Activated effector memory CD4-positive, alpha-beta T cell treated with Interleukin-2 at 50 U/mL for 16 hours (primary cell): ENCODE measurements around the gene C15orf62.
A peak's percentile ranks its signal among the peaks of the same experiment; 100 is the strongest.

Experiments used
- DNase-seq: peaks from one replicate; pipeline ENCODE4 v3.0.0-alpha.2; 2020

Gene C15orf62

GRCh38 chr15:40785814-40786213 lies 16.0 kb downstream of the C15orf62 start:
- DNase-seq: no peak

GRCh38 chr15:40787344-40787841 lies 17.6 kb downstream of the C15orf62 start:
- peak; percentile 29 for DNase-seq

GRCh38 chr15:40787991-40788390 lies 18.2 kb downstream of the C15orf62 start:
- no peak for DNase-seq

- no peak for DNase-seq
Measured at GRCh38 chr15:40789119-40789518, 19.3 kb downstream of the C15orf62 start.

GRCh38 chr15:40789999-40790398 lies 20.2 kb downstream of the C15orf62 start:
- no peak for DNase-seq

GRCh38 chr15:40790718-40791117 lies 20.9 kb downstream of the C15orf62 start:
- no peak for DNase-seq

GRCh38 chr15:40792394-40792793 lies 22.6 kb downstream of the C15orf62 start:
- no peak for DNase-seq

GRCh38 chr15:40793216-40793989 lies 23.6 kb downstream of the C15orf62 start:
- no peak for DNase-seq

GRCh38 chr15:40796041-40796440 lies 26.3 kb downstream of the C15orf62 start:
- no peak for DNase-seq

- DNase-seq: no peak
Measured at GRCh38 chr15:40796512-40796911, 26.7 kb downstream of the C15orf62 start.

GRCh38 chr15:40799523-40799922 lies 29.7 kb downstream of the C15orf62 start:
- DNase-seq: no peak

GRCh38 chr15:40803076-40803475 lies 33.3 kb downstream of the C15orf62 start:
- no peak for DNase-seq

- no peak for DNase-seq
Measured at GRCh38 chr15:40803688-40804087, 33.9 kb downstream of the C15orf62 start.

- no peak for DNase-seq
Measured at GRCh38 chr15:40806672-40807027, 36.9 kb downstream of the C15orf62 start.

- DNase-seq: peak; percentile 88
Measured at GRCh38 chr15:40807028-40807887, 37.5 kb downstream of the C15orf62 start, which contains the start of the genes DNAJC17 and ZFYVE19. Gene DNAJC17 (minus strand): TSS chr15:40807473. CDS start chr15:40807446, 27 bp downstream. Gene ZFYVE19 (plus strand): TSS chr15:40807089. CDS start chr15:40807590, 501 bp downstream.

- no peak for DNase-seq
Measured at GRCh38 chr15:40807888-40808461, 38.2 kb downstream of the C15orf62 start.

GRCh38 chr15:40808861-40809450 lies 39.2 kb downstream of the C15orf62 start:
- DNase-seq: no peak

- no peak for DNase-seq
Measured at GRCh38 chr15:40812721-40813425, 43.1 kb downstream of the C15orf62 start.

- DNase-seq: no peak
Measured at GRCh38 chr15:40815042-40815698, 45.4 kb downstream of the C15orf62 start.

- DNase-seq: no peak
Measured at GRCh38 chr15:40819048-40819447, 49.3 kb downstream of the C15orf62 start.

GRCh38 chr15:40821195-40821594 lies 51.4 kb downstream of the C15orf62 start:
- DNase-seq: no peak
